ENCODE measurements around the gene COL25A1. TPM values are rescaled to one million over a fixed set of nuclear protein-coding genes. Genes with fewer than 3 reads are reported as not detected.
A peak's percentile ranks its signal among the peaks of the same experiment; 100 is the strongest.

COL25A1 gene
- total RNA-seq, 4 donors from 2014 or later: 0.14 to 1.6 (median 0.32) TPM; not detected in 1

DNA sequence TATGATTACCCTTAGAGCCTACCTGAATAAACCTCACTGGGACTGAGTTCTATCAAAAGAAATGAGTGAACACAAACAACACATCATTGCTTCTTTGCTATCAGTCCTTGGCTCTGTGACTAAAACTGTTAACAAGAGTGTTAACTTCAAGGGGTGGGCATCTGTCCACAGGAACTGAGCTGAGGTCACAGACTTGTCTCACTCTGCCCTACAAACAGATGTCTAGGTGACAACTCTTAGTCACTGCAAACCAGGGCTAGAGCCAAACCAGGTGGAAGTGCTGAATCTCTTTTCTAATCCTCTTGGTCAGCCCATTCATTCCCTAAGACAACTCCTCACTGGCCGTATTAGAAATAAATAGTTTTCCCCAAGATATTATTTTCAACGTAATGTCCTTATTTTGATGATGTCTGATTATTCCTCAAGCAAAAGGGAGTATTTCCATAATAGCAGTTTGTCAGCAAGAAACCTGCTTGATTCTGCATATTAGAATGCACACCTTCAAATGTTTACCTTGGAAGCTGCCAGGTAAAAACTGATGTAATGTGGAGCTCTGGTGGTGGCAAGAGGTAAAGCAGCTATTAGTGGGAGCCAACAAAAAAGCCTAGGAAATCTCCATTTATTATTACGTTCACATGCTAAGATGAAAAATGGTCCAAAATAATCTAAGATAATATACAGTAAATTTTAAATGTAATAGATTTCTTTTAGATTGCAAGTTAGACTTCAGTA is 4.0 kb downstream of the COL25A1 start:
- intact Hi-C loops (cut with DNase I; ENCODE audit: low total_unique reads): no loop called here
- no peak overlapping the region for H3K4me3 ChIP-seq
- DNase-seq: no peak
- in situ Hi-C loops (cut with MboI; ENCODE audit: low pct_ligation_motif_present in 1 of 4, low pct_unique_long_range_greater_than_20kb in 1 of 4, low sequenced_read_pairs in 3 of 4): no loop called here
- no peaks in the 10 kb centered on the region for H3K9me3 ChIP-seq
- WGBS, 2 donors (ENCODE audit: low coverage in 1 of 2): 51 to 66% methylated on average over 3 of the region's 3 CpGs
- TF ChIP-seq POLR2AphosphoS5 (IDR thresholded peaks at IDR 0.05): no peak
- no peak for TF ChIP-seq EP300 (IDR thresholded peaks at IDR 0.05; ENCODE audit: low read depth)
- TF ChIP-seq POLR2A (IDR thresholded peaks at IDR 0.05): no peak
- TF ChIP-seq, protein P1, sequence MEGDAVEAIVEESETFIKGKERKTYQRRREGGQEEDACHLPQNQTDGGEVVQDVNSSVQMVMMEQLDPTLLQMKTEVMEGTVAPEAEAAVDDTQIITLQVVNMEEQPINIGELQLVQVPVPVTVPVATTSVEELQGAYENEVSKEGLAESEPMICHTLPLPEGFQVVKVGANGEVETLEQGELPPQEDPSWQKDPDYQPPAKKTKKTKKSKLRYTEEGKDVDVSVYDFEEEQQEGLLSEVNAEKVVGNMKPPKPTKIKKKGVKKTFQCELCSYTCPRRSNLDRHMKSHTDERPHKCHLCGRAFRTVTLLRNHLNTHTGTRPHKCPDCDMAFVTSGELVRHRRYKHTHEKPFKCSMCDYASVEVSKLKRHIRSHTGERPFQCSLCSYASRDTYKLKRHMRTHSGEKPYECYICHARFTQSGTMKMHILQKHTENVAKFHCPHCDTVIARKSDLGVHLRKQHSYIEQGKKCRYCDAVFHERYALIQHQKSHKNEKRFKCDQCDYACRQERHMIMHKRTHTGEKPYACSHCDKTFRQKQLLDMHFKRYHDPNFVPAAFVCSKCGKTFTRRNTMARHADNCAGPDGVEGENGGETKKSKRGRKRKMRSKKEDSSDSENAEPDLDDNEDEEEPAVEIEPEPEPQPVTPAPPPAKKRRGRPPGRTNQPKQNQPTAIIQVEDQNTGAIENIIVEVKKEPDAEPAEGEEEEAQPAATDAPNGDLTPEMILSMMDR (IDR thresholded peaks at IDR 0.05): peak; percentile 29 to 46 (median 31)
- H3K4me1 ChIP-seq: peaks cover 4 to 18% (median 14%) of the 10 kb centered on the region in 4 donors
- H3K27ac ChIP-seq: no peak overlapping the region
- H3K27me3 ChIP-seq: peaks cover 61% of the 10 kb centered on the region
- H3K36me3 ChIP-seq: no peaks in the 10 kb centered on the region

DNA sequence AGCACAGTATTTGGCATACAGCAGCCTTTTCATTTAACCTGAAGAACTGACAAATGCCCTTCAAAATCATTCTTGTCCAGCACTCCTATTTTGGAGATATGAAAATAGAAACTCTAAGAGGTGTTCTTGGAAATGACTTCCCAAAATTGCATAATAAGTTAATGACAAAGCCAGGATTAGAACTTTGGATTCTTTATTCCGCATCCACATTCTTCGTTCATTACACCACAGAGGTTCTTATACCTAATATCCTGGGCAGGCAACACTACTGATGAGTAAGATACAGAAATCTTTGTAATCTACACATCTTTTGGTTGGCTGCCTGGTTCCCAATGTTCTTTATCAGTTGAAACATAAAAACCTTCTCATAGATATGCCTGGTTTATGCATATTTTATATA is 5.9 kb downstream of the COL25A1 start:
- Histone ChIP-seq H3K4me3 (no peak overlapping the region), H3K36me3 (no peaks in the 10 kb centered on the region), H3K9me3 (no peaks in the 10 kb centered on the region), H3K27me3 (peaks cover 42% of the 10 kb centered on the region), H3K27ac (no peak overlapping the region), H3K4me1 (peaks cover 0 to 1% (median under 1%) of the 10 kb centered on the region in 4 donors)
- intact Hi-C loops (cut with DNase I; ENCODE audit: low total_unique reads): no loop called here
- TF ChIP-seq POLR2AphosphoS5 (IDR thresholded peaks at IDR 0.05) (no peak), POLR2A (IDR thresholded peaks at IDR 0.05) (no peak), EP300 (IDR thresholded peaks at IDR 0.05; ENCODE audit: low read depth) (no peak)
- TF ChIP-seq, protein P1 (IDR thresholded peaks at IDR 0.05): no peak
- no peak for DNase-seq
- WGBS, 2 donors (ENCODE audit: low coverage in 1 of 2): 89 to 95% methylated on average over 2 of the region's 2 CpGs
- in situ Hi-C loops (cut with MboI; ENCODE audit: low pct_ligation_motif_present in 1 of 4, low pct_unique_long_range_greater_than_20kb in 1 of 4, low sequenced_read_pairs in 3 of 4): no loop called here

DNA sequence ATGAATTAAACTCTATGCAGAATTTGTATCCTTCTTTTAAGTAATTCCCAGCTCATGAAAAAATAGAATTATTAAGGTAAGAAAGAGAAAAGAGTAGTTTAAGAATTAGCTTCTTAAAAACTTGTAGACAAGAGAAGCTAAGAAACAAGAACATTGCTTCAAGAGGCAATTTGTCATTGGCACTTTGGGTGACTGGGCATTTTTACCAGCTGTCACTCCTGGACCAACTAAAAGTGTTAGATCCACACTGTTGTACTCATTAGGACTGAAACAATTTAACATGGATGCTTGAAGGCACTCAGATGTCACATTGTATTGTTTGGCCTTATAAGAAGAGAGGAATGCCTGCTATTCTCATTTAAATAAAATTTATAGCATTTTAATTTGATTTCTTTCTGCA is 7.4 kb downstream of the COL25A1 start:
- Histone ChIP-seq H3K27me3 (peaks cover 27% of the 10 kb centered on the region), H3K36me3 (no peaks in the 10 kb centered on the region), H3K4me3 (no peak overlapping the region), H3K27ac (no peak overlapping the region), H3K4me1 (no peaks in the 10 kb centered on the region), H3K9me3 (no peaks in the 10 kb centered on the region)
- in situ Hi-C loops (cut with MboI; ENCODE audit: low pct_ligation_motif_present in 1 of 4, low pct_unique_long_range_greater_than_20kb in 1 of 4, low sequenced_read_pairs in 3 of 4) (no loop called here), intact Hi-C loops (cut with DNase I; ENCODE audit: low total_unique reads) (no loop called here)
- no peak for DNase-seq
- no peak for TF ChIP-seq POLR2AphosphoS5 (IDR thresholded peaks at IDR 0.05)

DNA sequence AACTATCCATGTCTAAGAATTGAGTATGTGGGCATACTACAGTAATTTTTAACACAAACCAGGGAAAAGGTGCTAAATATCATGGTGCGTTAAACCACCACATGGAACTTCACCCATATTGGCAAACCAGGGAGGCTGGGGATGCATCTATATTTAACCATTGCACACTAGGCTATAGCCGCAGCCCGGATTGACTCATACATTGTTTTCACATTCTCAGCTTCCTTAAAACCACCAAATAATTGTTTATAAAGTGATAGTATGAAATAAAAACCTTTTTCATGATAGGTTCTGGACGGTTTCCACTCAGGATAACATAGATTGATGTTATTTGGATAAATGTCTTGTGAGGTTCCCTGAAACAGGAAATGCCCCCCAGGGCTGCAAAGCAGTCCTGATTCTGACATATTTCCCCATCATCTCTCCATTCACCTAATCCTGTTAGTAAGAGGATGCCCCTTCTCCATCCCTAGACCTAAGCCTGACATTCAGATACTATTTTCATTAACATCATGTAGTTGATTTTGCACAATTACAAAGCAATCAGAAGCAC is 7.9 kb downstream of the COL25A1 start:
- no peak overlapping the region for H3K27ac ChIP-seq
- no peaks in the 10 kb centered on the region for H3K4me1 ChIP-seq
- no peaks in the 10 kb centered on the region for H3K36me3 ChIP-seq
- TF ChIP-seq, protein P1 (IDR thresholded peaks at IDR 0.05): no peak
- no peak for TF ChIP-seq POLR2AphosphoS5 (IDR thresholded peaks at IDR 0.05)
- no peak for TF ChIP-seq EP300 (IDR thresholded peaks at IDR 0.05; ENCODE audit: low read depth)
- no peak for TF ChIP-seq POLR2A (IDR thresholded peaks at IDR 0.05)
- no peak overlapping the region for H3K4me3 ChIP-seq
- 81 to 96% methylated on average over 3 to 4 of the region's 4 CpGs for WGBS, 2 donors (ENCODE audit: low coverage in 1 of 2)
- no peak for DNase-seq
- peaks cover 22% of the 10 kb centered on the region for H3K27me3 ChIP-seq
- intact Hi-C loops (cut with DNase I; ENCODE audit: low total_unique reads) (no loop called here), in situ Hi-C loops (cut with MboI; ENCODE audit: low pct_ligation_motif_present in 1 of 4, low pct_unique_long_range_greater_than_20kb in 1 of 4, low sequenced_read_pairs in 3 of 4) (no loop called here)
- H3K9me3 ChIP-seq: no peaks in the 10 kb centered on the region
